Measurements from ENCODE around the gene SDK1. TPM values are rescaled to one million over a fixed set of nuclear protein-coding genes. Genes with fewer than 3 reads are reported as not detected.

Gene SDK1
- total RNA-seq, 1 donor from 2014 or later = 4.3 TPM

- H3K27ac Mint-ChIP-seq (ENCODE audit: unreplicated experiment) = peak overlapping the region; percentile 37
- H3K36me3 Mint-ChIP-seq (ENCODE audit: low read depth, unreplicated experiment) = no peaks in the 10 kb centered on the region
- H3K4me1 Mint-ChIP-seq (ENCODE audit: unreplicated experiment) = no peaks in the 10 kb centered on the region
- no peak for DNase-seq (ENCODE audit: low spot score)
- H3K4me3 Mint-ChIP-seq (ENCODE audit: unreplicated experiment) = no peak overlapping the region
- no peak for TF ChIP-seq CTCF (IDR thresholded peaks at IDR 0.05; ENCODE audit: unreplicated experiment)
- peaks cover 6% of the 10 kb centered on the region for H3K27me3 Mint-ChIP-seq (ENCODE audit: unreplicated experiment)
- no peaks in the 10 kb centered on the region for H3K9me3 Mint-ChIP-seq (ENCODE audit: unreplicated experiment)
Measured at GRCh38 chr7:4168041-4168440, 867.0 kb downstream of the SDK1 start.

- no peak for DNase-seq (ENCODE audit: low spot score)
- H3K27me3 Mint-ChIP-seq (ENCODE audit: unreplicated experiment) = peaks cover 2% of the 10 kb centered on the region
- no peak overlapping the region for H3K4me3 Mint-ChIP-seq (ENCODE audit: unreplicated experiment)
- no peak for TF ChIP-seq CTCF (IDR thresholded peaks at IDR 0.05; ENCODE audit: unreplicated experiment)
- H3K4me1 Mint-ChIP-seq (ENCODE audit: unreplicated experiment) = no peaks in the 10 kb centered on the region
- no peaks in the 10 kb centered on the region for H3K9me3 Mint-ChIP-seq (ENCODE audit: unreplicated experiment)
- peak overlapping the region; percentile 37 for H3K27ac Mint-ChIP-seq (ENCODE audit: unreplicated experiment)
- H3K36me3 Mint-ChIP-seq (ENCODE audit: low read depth, unreplicated experiment) = no peaks in the 10 kb centered on the region
Measured at GRCh38 chr7:4168541-4168940, 867.5 kb downstream of the SDK1 start.

GRCh38 chr7:4169455-4169854 lies 868.4 kb downstream of the SDK1 start:
- H3K27me3 Mint-ChIP-seq (ENCODE audit: unreplicated experiment) = peaks cover 1% of the 10 kb centered on the region

GRCh38 chr7:4170997-4171786 lies 870.1 kb downstream of the SDK1 start:
- DNase-seq (ENCODE audit: low spot score) = no peak
- Mint-ChIP-seq H3K27me3 (ENCODE audit: unreplicated experiment) (peaks cover 3% of the 10 kb centered on the region), H3K27ac (ENCODE audit: unreplicated experiment) (no peak overlapping the region), H3K4me1 (ENCODE audit: unreplicated experiment) (no peaks in the 10 kb centered on the region), H3K36me3 (ENCODE audit: low read depth, unreplicated experiment) (no peaks in the 10 kb centered on the region), H3K4me3 (ENCODE audit: unreplicated experiment) (no peak overlapping the region), H3K9me3 (ENCODE audit: unreplicated experiment) (no peaks in the 10 kb centered on the region)
- no peak for TF ChIP-seq CTCF (IDR thresholded peaks at IDR 0.05; ENCODE audit: unreplicated experiment)

More at GRCh38 chr7:4169455-4169854, 868.4 kb downstream of the SDK1 start:
- DNase-seq (ENCODE audit: low spot score) = no peak
- no peak for TF ChIP-seq CTCF (IDR thresholded peaks at IDR 0.05; ENCODE audit: unreplicated experiment)
- H3K9me3 Mint-ChIP-seq (ENCODE audit: unreplicated experiment) = no peaks in the 10 kb centered on the region
- no peak overlapping the region for H3K4me3 Mint-ChIP-seq (ENCODE audit: unreplicated experiment)
- H3K27ac Mint-ChIP-seq (ENCODE audit: unreplicated experiment) = no peak overlapping the region
- H3K36me3 Mint-ChIP-seq (ENCODE audit: low read depth, unreplicated experiment) = no peaks in the 10 kb centered on the region
- H3K4me1 Mint-ChIP-seq (ENCODE audit: unreplicated experiment) = no peaks in the 10 kb centered on the region

- H3K36me3 Mint-ChIP-seq (ENCODE audit: low read depth, unreplicated experiment) = no peaks in the 10 kb centered on the region
- no peak for DNase-seq (ENCODE audit: low spot score)
- no peak overlapping the region for H3K27ac Mint-ChIP-seq (ENCODE audit: unreplicated experiment)
- no peak for TF ChIP-seq CTCF (IDR thresholded peaks at IDR 0.05; ENCODE audit: unreplicated experiment)
- peaks cover 3% of the 10 kb centered on the region for H3K27me3 Mint-ChIP-seq (ENCODE audit: unreplicated experiment)
- no peak overlapping the region for H3K4me3 Mint-ChIP-seq (ENCODE audit: unreplicated experiment)
- peaks cover 8% of the 10 kb centered on the region for H3K9me3 Mint-ChIP-seq (ENCODE audit: unreplicated experiment)
- H3K4me1 Mint-ChIP-seq (ENCODE audit: unreplicated experiment) = no peaks in the 10 kb centered on the region
Measured at GRCh38 chr7:4172883-4173282, 871.8 kb downstream of the SDK1 start.

Measured in endothelial cell (in vitro differentiated cells).